Measurements from ENCODE around the gene TMEM138. TPM values are rescaled to one million over a fixed set of nuclear protein-coding genes. Genes with fewer than 3 reads are reported as not detected.

The TMEM138 gene
- total and polyA plus RNA-seq, 9 donors: 21.5 to 115 (median 53.4) TPM

GRCh38 chr11:61352038-61352437 is 10.1 kb upstream of the TMEM138 start:
- intact Hi-C loops (cut with DNase I): no loop called here
- Histone ChIP-seq H3K27ac (no peak overlapping the region), H3K27me3 (no peaks in the 10 kb centered on the region), H3K4me1 (ENCODE audit: insufficient read depth) (no peaks in the 10 kb centered on the region), H3K36me3 (no peaks in the 10 kb centered on the region), H3K9me3 (no peaks in the 10 kb centered on the region), H3K4me3 (no peak overlapping the region)
- TF ChIP-seq CTCF (IDR thresholded peaks at IDR 0.05) (no peak), EP300 (IDR thresholded peaks at IDR 0.05) (no peak), POLR2A (IDR thresholded peaks at IDR 0.05) (no peak)
- DNase-seq: peak in 1 of 5 donors; percentile 8
- WGBS, 3 donors: 82 to 85% (median 83%) methylated on average over 8 of the region's 8 CpGs

- WGBS, 3 donors: 83 to 84% (median 84%) methylated on average over 15 of the region's 15 CpGs
- no peak overlapping the region for H3K27ac ChIP-seq
- no peak for TF ChIP-seq EP300 (IDR thresholded peaks at IDR 0.05)
- TF ChIP-seq CTCF (IDR thresholded peaks at IDR 0.05): no peak
- TF ChIP-seq POLR2A (IDR thresholded peaks at IDR 0.05): no peak
- no peak overlapping the region for H3K4me3 ChIP-seq
- H3K27me3 ChIP-seq: no peaks in the 10 kb centered on the region
- no peak for DNase-seq
- peaks cover 2% of the 10 kb centered on the region for H3K4me1 ChIP-seq (ENCODE audit: insufficient read depth)
- no peaks in the 10 kb centered on the region for H3K36me3 ChIP-seq
- intact Hi-C loops (cut with DNase I): no loop called here
- H3K9me3 ChIP-seq: no peaks in the 10 kb centered on the region
These were observed 8.8 kb upstream of the TMEM138 start for GRCh38 chr11:61353131-61354067.

- Histone ChIP-seq H3K9me3 (no peaks in the 10 kb centered on the region), H3K27ac (no peak overlapping the region), H3K4me3 (no peak overlapping the region), H3K36me3 (no peaks in the 10 kb centered on the region), H3K27me3 (no peaks in the 10 kb centered on the region), H3K4me1 (ENCODE audit: insufficient read depth) (peaks cover 2% of the 10 kb centered on the region)
- 72 to 77% (median 73%) methylated on average over 2 of the region's 2 CpGs for WGBS, 3 donors
- intact Hi-C loops (cut with DNase I): no loop called here
- TF ChIP-seq CTCF (IDR thresholded peaks at IDR 0.05): no peak
- TF ChIP-seq POLR2A (IDR thresholded peaks at IDR 0.05): no peak
- no peak for TF ChIP-seq EP300 (IDR thresholded peaks at IDR 0.05)
- no peak for DNase-seq
These were observed 8.0 kb upstream of the TMEM138 start for GRCh38 chr11:61354208-61354607.

DNA sequence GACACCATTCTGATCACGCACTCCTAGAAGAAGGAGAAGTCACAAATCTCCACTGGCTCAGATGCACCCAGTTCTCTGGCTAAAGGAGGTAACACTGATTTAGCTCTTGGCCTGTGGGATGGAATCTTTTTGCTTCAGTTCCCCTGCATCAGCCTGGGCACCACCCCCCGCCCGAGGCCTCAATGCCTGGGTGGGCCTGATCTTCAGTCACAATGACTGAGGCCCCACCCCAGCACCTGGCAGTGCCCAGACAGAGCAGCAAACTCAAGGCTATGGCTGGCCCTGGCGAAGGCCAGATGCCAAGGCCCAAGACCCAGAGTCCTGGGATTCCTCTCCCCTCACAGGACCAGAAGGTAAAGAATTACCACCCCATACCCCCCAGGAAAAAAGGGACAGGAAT is 5.5 kb upstream of the TMEM138 start:
- H3K4me1 ChIP-seq (ENCODE audit: insufficient read depth): peaks cover 2% of the 10 kb centered on the region
- no peak overlapping the region for H3K27ac ChIP-seq
- H3K27me3 ChIP-seq: no peaks in the 10 kb centered on the region
- no peaks in the 10 kb centered on the region for H3K9me3 ChIP-seq
- DNase-seq: no peak
- H3K4me3 ChIP-seq: no peak overlapping the region
- intact Hi-C loops (cut with DNase I): no loop called here
- WGBS, 3 donors: 84 to 95% (median 93%) methylated on average over 4 of the region's 4 CpGs
- no peak for TF ChIP-seq CTCF (IDR thresholded peaks at IDR 0.05)
- no peak for TF ChIP-seq EP300 (IDR thresholded peaks at IDR 0.05)
- TF ChIP-seq POLR2A (IDR thresholded peaks at IDR 0.05): no peak
- H3K36me3 ChIP-seq: no peaks in the 10 kb centered on the region
